DMS 273 treated with DMSO at 0.1 percent for 48 hours (cell line): ENCODE measurements around the gene CNOT3.
"Not testable (repeated sequence)": the region's sequence is repeated elsewhere in the genome, so short reads cannot be mapped to it uniquely, and the experiment has no call there.

ENCODE experiments used
- DNase-seq: peaks from one replicate; lab custom pipeline; 2025; lab: John Stamatoyannopoulos, UW

The CNOT3 gene

GRCh38 chr19:54137699-54138488 is at the start of gene CNOT3:
TSS of gene CNOT3 (plus strand) at chr19:54137762. CDS start at chr19:54142979, 5,217 bp downstream.
- DNase-seq, result no peak

DNA sequence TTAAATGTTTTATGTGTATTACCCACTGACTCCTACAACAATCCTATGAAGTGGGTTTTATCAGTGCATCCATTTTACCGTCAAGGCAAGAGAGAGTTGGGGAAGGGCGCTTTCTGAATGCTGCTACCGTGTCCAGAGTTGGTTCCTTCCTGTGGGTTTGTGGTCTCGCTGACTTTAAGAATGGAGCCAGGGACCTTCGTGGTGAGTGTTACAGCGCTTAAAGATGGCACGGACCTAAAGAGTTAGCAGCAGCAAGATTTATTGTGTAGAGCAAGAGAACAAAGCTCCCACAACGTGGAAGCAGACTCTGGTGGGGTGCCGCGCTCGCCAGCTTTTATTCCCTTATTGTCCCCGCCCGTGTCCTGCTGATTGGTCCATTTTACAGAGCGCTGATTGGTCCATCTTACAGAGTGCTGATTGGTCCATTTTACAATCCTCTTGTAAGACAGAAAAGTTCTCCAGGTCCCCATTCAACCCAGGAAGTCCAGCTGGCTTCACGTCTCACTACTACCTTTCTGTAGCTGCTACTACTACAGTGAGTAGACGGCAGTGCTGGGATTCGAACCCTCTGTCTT is 43.0 kb upstream of the CNOT3 start:
- DNase-seq, result no peak

- no peak for DNase-seq
Observed at GRCh38 chr19:54095136-54095858, 42.3 kb upstream of the CNOT3 start.

GRCh38 chr19:54095859-54096616 is 41.5 kb upstream of the CNOT3 start:
- DNase-seq, result not testable (repeated sequence)

- no peak for DNase-seq
Observed at GRCh38 chr19:54096617-54097106, 40.9 kb upstream of the CNOT3 start.

GRCh38 chr19:54099190-54099902 is 38.2 kb upstream of the CNOT3 start:
- DNase-seq, result no peak

- DNase-seq, result not testable (repeated sequence)
Observed at GRCh38 chr19:54099903-54100255, 37.7 kb upstream of the CNOT3 start.

- no peak for DNase-seq
Observed at GRCh38 chr19:54100561-54100960, 37.0 kb upstream of the CNOT3 start, which contains the start of gene OSCAR. TSS of gene OSCAR (minus strand) at chr19:54100803. CDS start at chr19:54100792, 11 bp downstream.

GRCh38 chr19:54102421-54103169 is 35.0 kb upstream of the CNOT3 start, which contains the start of gene NDUFA3:
TSS of gene NDUFA3 (plus strand) at chr19:54102855. CDS start at chr19:54102879, 24 bp downstream.
- DNase-seq, result peak; percentile 94

- no peak for DNase-seq
Observed at GRCh38 chr19:54104998-54105715, 32.4 kb upstream of the CNOT3 start.

DNA sequence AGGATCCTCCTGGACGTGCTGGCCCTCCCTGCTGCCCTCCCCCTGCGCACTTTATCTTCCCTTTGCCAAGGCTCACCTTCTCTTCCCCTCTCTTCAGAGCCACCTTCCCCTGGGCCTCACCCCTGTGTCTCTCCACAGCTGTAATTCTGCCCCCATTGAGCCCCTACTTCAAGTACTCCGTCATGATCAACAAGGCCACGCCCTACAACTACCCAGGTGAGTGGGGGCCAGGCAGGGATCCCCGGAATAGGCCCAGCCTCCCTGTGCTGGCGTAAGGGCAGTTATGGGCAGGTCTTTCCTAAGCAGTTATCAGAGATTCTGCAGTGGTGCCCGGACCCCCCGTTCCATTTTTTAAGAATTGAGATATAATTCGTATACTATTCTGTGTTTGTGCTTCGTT is 31.8 kb upstream of the CNOT3 start:
- no peak for DNase-seq

DNA sequence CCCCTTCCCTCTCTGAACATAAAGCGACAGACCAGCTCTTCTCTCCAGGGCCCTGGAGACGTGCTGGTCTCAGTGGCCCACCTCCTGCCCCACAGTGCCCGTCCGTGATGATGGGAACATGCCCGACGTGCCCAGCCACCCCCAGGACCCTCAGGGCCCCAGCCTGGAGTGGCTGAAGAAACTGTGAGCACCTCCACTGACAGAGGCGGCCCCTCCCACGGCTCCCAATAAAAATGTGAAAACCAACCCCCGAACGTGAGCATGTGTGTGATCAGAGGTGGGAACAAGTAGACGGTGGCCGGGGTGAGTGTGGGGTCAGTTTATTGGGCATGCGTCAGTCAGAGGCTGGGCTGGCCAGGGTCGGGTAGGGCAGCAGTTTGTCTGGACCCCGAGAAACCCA is 30.8 kb upstream of the CNOT3 start:
- DNase-seq, result no peak

GRCh38 chr19:54107876-54108490 is 29.6 kb upstream of the CNOT3 start:
- no peak for DNase-seq

DNA sequence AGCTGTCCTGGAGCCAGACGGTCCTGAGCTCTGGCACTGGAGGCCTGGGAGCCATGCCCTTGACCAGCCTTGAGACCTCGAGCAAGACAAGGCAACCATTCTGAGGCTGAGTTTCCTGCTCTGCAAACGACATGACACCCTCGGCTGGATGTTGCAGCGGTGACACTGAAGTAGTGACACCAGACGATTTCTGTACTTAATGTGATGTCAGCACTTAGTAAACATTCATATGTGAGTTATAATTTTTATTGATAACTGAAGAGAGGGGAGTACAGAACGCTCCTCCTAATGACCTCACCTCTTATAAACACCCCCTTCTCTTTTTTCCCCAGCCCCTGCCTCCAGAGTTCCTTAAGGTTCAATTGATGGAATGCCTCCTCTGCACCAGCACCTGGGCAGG is 29.1 kb upstream of the CNOT3 start:
- no peak for DNase-seq

DNA sequence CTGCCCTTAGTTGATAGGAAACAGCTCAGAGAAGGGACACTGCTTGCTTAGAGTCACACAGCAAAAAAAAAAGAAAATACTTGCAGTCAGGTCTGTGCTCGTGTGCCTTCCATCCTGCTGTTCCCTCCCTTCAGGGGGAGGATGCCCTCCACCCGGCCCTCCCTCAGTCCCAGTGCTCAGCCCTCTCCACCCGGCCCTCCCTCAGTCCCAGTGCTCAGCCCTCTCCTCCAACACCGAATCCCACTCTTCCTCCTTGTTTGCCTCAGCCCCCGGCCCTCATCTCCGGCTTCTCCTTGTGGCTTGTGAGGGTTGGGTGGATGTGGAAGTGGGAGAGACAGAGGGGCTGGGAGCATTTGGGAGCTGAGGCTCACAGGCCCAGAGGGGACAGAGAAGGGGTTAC is 27.9 kb upstream of the CNOT3 start:
- no peak for DNase-seq

- DNase-seq, result no peak
Observed at GRCh38 chr19:54114340-54115108, 23.0 kb upstream of the CNOT3 start.

DNA sequence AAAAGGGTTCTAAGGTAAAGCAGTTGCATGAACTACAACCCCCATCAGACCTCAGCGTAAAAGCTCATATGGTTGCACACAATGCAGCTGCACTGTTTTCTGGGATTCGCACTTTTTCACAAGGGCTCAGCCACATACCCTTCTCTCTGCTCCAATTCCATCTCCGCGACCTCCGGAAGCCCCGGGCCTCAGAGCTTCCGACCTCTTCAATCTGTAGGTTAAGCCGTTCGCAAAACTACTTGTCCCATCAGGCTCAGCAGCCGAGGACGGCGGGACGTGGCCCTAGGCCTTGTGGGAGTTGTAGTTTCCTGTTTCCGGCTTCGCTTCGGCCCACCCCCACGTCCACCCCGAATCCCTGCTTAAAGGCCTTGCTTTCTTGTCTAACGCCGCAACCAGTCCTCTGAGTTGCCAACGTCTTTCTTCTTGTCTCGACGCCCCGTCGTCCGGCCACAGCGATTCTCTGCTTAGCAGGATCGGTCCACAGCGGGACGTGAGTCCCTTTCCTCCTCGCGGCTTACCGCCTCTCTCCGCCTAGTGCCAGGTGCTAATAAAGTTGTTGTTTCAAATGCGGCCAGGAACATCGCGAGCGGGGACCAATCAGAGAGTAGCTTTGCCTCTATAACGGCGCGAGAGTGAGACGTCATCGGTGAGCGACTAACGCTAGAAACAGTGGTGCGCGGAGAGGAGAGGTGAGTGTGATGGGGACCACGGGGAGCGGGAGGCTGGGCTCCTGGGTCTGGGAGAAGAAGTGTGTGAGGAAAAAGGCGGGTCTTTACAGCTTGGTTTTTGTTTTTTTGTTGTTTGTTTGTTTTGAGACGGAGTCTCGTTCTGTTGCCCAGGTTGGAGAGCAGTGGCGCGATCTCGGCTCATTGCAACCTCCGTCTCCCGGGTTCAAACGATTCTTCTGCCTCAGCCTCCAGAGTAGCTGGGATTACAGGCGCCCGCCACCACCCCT is 22.2 kb upstream of the CNOT3 start, which contains the start of the genes PRPF31 and TFPT:
Gene PRPF31 (plus strand): TSS at position 646 of the 955 bp plus-strand sequence. CDS start 2,525 bp downstream, outside the sequence.
Gene TFPT (minus strand): TSS at position 549 of the 955 bp plus-strand sequence. CDS start 388 bp downstream, at position 161.
- peak; percentile 95 for DNase-seq
